ENCODE measurements around the gene TET2.

Gene TET2

DNA sequence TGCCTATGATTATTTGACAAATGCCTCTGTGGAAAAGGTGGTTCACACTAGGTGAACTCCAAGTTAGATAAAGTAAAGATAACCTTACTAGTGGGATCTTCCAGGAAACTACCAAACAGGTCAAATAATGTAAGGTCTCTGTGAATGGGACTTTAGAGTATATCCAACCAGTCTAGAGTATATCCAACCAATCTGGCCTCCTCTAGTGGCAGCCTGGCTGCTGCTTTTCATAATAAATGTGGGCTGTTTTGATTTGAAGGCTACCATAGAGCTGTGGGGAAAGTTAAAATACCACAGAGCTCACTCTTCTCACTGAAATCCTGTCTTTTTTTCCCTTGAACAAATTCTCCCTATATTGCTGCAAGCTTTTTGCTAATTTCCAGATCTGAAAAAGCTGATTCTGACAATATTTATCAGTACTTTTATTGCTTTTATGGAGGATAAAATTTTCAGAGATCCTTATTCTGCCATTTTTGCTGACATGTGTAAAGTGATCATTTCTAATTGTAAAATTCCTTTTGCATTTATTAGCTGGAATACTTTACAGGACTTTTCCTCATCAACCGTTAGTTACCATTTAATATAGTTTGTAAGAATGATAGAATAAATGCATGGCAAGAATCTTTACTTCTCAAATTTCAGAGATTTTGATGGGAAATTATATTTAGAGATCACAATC lies 111.3 kb downstream of the TET2 start:
- no peaks in the 10 kb centered on the region for H3K4me1 Mint-ChIP-seq
- H3K27ac Mint-ChIP-seq: no peak overlapping the region
- H3K36me3 Mint-ChIP-seq (ENCODE audit: low read depth): peaks cover 26% of the 10 kb centered on the region
- DNase-seq: no peak
- no peaks in the 10 kb centered on the region for H3K27me3 Mint-ChIP-seq (ENCODE audit: low read depth, poor library complexity)
- no peak overlapping the region for H3K4me3 Mint-ChIP-seq
- TF ChIP-seq, protein P1, sequence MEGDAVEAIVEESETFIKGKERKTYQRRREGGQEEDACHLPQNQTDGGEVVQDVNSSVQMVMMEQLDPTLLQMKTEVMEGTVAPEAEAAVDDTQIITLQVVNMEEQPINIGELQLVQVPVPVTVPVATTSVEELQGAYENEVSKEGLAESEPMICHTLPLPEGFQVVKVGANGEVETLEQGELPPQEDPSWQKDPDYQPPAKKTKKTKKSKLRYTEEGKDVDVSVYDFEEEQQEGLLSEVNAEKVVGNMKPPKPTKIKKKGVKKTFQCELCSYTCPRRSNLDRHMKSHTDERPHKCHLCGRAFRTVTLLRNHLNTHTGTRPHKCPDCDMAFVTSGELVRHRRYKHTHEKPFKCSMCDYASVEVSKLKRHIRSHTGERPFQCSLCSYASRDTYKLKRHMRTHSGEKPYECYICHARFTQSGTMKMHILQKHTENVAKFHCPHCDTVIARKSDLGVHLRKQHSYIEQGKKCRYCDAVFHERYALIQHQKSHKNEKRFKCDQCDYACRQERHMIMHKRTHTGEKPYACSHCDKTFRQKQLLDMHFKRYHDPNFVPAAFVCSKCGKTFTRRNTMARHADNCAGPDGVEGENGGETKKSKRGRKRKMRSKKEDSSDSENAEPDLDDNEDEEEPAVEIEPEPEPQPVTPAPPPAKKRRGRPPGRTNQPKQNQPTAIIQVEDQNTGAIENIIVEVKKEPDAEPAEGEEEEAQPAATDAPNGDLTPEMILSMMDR (IDR thresholded peaks at IDR 0.05): no peak
- H3K9me3 Mint-ChIP-seq: no peaks in the 10 kb centered on the region

DNA sequence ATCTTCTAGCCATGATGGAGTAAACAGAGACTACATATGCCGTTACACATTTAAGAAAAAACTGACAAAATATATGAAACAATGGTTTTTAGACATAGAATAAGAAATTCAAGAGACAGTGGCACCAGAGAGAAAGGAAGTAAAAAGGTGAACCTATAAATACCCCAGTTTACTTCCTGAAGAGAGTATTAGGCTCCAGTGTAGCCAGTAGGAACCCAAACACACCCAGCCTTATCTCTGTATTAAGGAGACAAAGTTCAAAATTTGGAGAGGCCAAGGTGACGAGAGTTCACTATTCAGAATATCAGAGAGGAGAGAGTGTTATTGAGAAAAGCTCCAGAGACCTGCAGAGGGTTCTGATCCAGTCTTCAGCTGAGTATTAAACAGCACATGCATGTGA lies 119.0 kb downstream of the TET2 start:
- Mint-ChIP-seq H3K9me3 (no peaks in the 10 kb centered on the region), H3K27ac (no peak overlapping the region), H3K4me3 (no peak overlapping the region), H3K36me3 (ENCODE audit: low read depth) (peaks cover 29% of the 10 kb centered on the region), H3K27me3 (ENCODE audit: low read depth, poor library complexity) (peaks cover 3% of the 10 kb centered on the region), H3K4me1 (no peaks in the 10 kb centered on the region)
- DNase-seq: no peak
- TF ChIP-seq, protein P1 (IDR thresholded peaks at IDR 0.05): no peak

DNA sequence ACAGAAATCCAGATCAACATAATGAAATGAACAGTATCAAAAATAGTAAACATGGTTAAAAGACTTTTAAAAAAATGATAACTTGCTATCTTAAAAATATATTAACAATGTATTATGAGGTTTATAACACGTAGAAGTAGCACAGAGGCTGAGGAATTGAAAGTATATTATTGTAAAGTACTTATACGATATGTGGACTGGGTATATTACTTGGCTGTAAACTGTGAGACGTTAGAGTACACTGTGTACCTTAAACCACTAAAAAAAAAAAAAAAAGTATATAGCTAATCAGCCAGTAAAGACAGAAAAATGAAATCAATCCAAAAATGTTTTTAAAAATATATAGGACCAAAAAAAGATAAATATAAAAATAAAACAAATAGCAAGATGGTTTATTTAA lies 120.6 kb downstream of the TET2 start:
- Mint-ChIP-seq H3K27ac (no peak overlapping the region), H3K4me1 (no peaks in the 10 kb centered on the region), H3K27me3 (ENCODE audit: low read depth, poor library complexity) (peaks cover 3% of the 10 kb centered on the region), H3K4me3 (no peak overlapping the region), H3K36me3 (ENCODE audit: low read depth) (peaks cover 43% of the 10 kb centered on the region), H3K9me3 (no peaks in the 10 kb centered on the region)
- TF ChIP-seq, protein P1 (IDR thresholded peaks at IDR 0.05): no peak
- DNase-seq: no peak

- Mint-ChIP-seq H3K4me1 (no peaks in the 10 kb centered on the region), H3K9me3 (no peaks in the 10 kb centered on the region), H3K27me3 (ENCODE audit: low read depth, poor library complexity) (no peaks in the 10 kb centered on the region), H3K27ac (no peak overlapping the region), H3K4me3 (no peak overlapping the region), H3K36me3 (ENCODE audit: low read depth) (peaks cover 76% of the 10 kb centered on the region)
- DNase-seq: no peak
- TF ChIP-seq, protein P1 (IDR thresholded peaks at IDR 0.05): no peak
Measured at GRCh38 chr4:105272002-105272401, 125.3 kb downstream of the TET2 start.

DNA sequence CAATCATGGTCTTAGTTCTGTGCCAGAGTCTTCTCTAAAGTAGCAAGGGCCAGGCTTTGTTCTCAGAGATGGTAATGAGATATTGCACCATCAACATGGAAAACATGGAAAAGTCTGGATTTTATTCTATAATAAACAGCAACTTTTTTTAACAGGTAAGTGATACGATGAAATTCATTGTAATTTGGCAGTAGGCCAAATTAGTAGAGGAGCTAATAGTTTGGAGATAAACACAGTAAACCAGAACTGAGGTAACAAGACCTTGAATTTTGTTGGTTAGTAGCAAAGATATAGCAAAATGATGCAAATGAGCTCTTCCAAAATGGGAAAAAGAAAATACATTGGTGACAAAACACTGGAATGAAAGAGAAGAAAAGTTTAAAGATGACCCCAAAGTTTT lies 126.6 kb downstream of the TET2 start:
- Mint-ChIP-seq H3K27me3 (ENCODE audit: low read depth, poor library complexity) (no peaks in the 10 kb centered on the region), H3K4me1 (no peaks in the 10 kb centered on the region), H3K36me3 (ENCODE audit: low read depth) (peaks cover 76% of the 10 kb centered on the region), H3K4me3 (no peak overlapping the region), H3K9me3 (no peaks in the 10 kb centered on the region), H3K27ac (no peak overlapping the region)
- DNase-seq: no peak
- TF ChIP-seq, protein P1 (IDR thresholded peaks at IDR 0.05): no peak

DNA sequence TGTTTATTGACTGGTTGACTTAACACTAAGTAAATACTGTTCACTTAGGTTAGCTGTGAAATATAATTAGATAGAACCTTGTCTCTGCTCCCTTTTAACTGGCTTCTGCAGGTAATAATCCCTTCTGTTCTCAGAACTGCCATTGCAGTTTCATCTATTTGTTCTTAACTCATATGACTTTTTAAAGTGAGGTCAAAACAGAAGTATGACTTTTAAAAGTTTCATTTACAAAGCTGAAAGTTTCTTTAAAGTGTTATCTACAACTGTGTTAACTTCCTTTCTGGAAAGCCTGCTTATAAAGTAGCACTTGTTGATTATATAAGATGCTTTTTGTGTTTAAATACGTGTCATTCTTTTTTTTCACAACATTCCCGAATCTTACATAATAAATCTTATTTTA lies 127.4 kb downstream of the TET2 start:
- peaks cover 73% of the 10 kb centered on the region for H3K36me3 Mint-ChIP-seq (ENCODE audit: low read depth)
- TF ChIP-seq, protein P1 (IDR thresholded peaks at IDR 0.05): no peak
- H3K9me3 Mint-ChIP-seq: no peaks in the 10 kb centered on the region
- no peaks in the 10 kb centered on the region for H3K4me1 Mint-ChIP-seq
- DNase-seq: no peak
- H3K27me3 Mint-ChIP-seq (ENCODE audit: low read depth, poor library complexity): no peaks in the 10 kb centered on the region
- no peak overlapping the region for H3K4me3 Mint-ChIP-seq
- no peak overlapping the region for H3K27ac Mint-ChIP-seq

Data from nephron progenitor cell (in vitro differentiated cells).